ENCODE results near the gene CEP57.

CEP57 gene

GRCh38 chr11:95766701-95767100 lies 23.6 kb upstream of the CEP57 start:
- H3K4me3 ChIP-seq (ENCODE audit: control insufficient read depth, low read depth, low read length) = no peak overlapping the region
- DNase-seq (ENCODE audit: low read depth) = no peak
- TF ChIP-seq CTCF (IDR thresholded peaks at IDR 0.05; ENCODE audit: control insufficient read depth, insufficient read depth, low read depth, low read length, missing control alignments) = no peak

- H3K4me3 ChIP-seq (ENCODE audit: control insufficient read depth, low read depth, low read length) = no peak overlapping the region
- TF ChIP-seq CTCF (IDR thresholded peaks at IDR 0.05; ENCODE audit: control insufficient read depth, insufficient read depth, low read depth, low read length, missing control alignments) = no peak
- DNase-seq (ENCODE audit: low read depth) = peak; percentile 50
These were observed 22.8 kb upstream of the CEP57 start for GRCh38 chr11:95767498-95767897.

GRCh38 chr11:95768521-95768920 lies 21.8 kb upstream of the CEP57 start:
- DNase-seq (ENCODE audit: low read depth) = no peak
- no peak overlapping the region for H3K4me3 ChIP-seq (ENCODE audit: control insufficient read depth, low read depth, low read length)

GRCh38 chr11:95776859-95777258 lies 13.4 kb upstream of the CEP57 start:
- TF ChIP-seq CTCF (IDR thresholded peaks at IDR 0.05; ENCODE audit: control insufficient read depth, insufficient read depth, low read depth, low read length, missing control alignments) = no peak
- DNase-seq (ENCODE audit: low read depth) = no peak
- H3K4me3 ChIP-seq (ENCODE audit: control insufficient read depth, low read depth, low read length) = no peak overlapping the region

More at GRCh38 chr11:95768521-95768920, 21.8 kb upstream of the CEP57 start:
- no peak for TF ChIP-seq CTCF (IDR thresholded peaks at IDR 0.05; ENCODE audit: control insufficient read depth, insufficient read depth, low read depth, low read length, missing control alignments)

GRCh38 chr11:95778699-95779098 lies 11.6 kb upstream of the CEP57 start:
- TF ChIP-seq CTCF (IDR thresholded peaks at IDR 0.05; ENCODE audit: control insufficient read depth, insufficient read depth, low read depth, low read length, missing control alignments) = no peak
- no peak overlapping the region for H3K4me3 ChIP-seq (ENCODE audit: control insufficient read depth, low read depth, low read length)

GRCh38 chr11:95780544-95780943 lies 9.8 kb upstream of the CEP57 start:
- TF ChIP-seq CTCF (IDR thresholded peaks at IDR 0.05; ENCODE audit: control insufficient read depth, insufficient read depth, low read depth, low read length, missing control alignments) = no peak
- no peak for DNase-seq (ENCODE audit: low read depth)
- no peak overlapping the region for H3K4me3 ChIP-seq (ENCODE audit: control insufficient read depth, low read depth, low read length)

More at GRCh38 chr11:95778699-95779098, 11.6 kb upstream of the CEP57 start:
- no peak for DNase-seq (ENCODE audit: low read depth)
